Measurements from ENCODE around the gene PLEKHM1.
"Not testable (repeated sequence)": the region's sequence is repeated elsewhere in the genome, so short reads cannot be mapped to it uniquely, and the experiment has no call there.

PLEKHM1 gene

DNA sequence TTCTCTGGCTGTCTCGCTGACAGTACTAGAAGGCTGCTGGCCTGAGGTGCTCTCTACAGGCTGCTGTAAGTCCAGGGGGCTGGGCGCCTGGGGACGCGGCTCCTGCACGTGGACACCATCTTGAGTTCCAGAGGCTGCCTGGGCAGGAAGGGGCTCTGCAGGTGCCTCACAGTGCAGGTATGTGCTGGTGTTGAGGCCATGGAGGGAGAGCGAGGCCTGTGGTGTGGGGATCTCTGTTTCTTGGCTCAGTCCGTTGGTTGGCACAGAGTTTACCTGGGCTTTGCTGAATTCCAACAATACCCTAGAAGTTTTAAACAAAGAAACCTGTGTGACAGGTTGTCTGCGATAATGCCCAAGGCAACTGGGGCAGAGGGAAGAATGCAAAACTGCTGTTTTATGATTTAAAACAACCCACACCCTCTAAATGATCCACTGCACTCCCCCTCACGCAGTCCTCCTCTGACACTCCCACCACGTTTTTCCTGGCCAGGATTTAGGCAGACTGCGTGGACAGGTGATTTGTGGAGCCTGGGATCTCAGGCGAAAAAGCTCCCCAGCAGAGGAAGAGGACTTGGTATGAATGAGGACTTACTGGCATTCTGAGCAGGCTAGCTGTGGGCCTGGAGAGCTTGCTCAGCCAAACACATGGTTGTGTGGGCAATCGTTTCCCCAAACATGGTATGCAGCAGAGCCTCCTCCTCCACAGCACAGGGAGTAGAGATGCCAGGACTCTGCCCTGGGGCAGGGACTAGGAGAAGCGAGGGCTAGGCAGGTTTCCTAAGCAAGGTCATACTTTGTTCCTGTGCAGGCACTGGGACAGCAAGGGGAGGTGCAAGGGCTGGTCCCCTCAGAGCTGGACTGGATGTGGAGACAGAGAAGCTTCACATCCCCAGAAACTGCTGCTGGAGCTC, 22.0 kb downstream of the PLEKHM1 start:
- H3K4me3 ChIP-seq (ENCODE audit: low read depth, low read length); DNase-seq (ENCODE audit: low read depth): not testable (repeated sequence)

GRCh38 chr17:45461524-45462327, 28.8 kb downstream of the PLEKHM1 start:
- H3K4me3 ChIP-seq (ENCODE audit: low read depth, low read length); DNase-seq (ENCODE audit: low read depth): not testable (repeated sequence)

GRCh38 chr17:45460422-45460821, 30.1 kb downstream of the PLEKHM1 start:
- not testable (repeated sequence) for H3K4me3 ChIP-seq (ENCODE audit: low read depth, low read length); DNase-seq (ENCODE audit: low read depth)

DNA sequence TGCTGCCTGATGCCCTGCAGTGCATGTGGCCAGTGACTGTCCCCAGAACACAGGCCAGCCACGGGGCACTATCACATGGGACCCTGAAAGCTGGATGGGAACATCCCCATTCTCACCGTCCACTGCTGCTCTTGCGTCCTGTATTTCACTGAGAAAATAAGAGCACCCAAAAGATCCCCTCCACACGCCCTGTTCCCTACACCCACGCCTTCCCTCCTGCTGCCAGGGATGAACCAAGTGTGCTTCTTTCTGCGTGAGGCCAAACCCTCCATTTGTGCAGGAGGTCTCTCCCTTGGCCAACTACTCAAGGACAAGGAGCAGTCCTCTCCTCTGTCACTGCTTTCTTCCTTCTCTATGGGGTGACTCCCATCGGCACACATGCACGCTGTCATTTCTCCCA, 36.2 kb downstream of the PLEKHM1 start:
- DNase-seq (ENCODE audit: low read depth): not testable (repeated sequence)

DNA sequence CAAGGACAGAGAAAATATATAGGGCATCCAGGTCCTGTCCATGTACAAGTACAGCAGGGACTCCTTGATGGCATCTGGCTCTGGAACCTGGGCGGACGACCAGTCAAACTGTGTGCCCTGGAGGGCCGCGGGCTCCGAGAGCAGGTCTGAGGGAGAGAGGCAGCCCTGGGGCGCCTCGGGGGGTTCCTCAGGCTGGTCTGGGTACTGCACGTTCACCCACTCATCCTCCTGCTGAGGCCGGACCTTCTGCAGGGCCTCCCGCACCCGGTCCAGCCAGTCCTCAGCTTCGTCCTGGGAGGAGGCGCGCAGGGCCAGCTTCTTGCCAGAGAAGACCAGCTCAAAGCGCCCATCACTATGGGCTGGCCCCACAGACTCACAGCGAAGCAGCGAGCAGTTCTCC, 36.8 kb downstream of the PLEKHM1 start:
- DNase-seq (ENCODE audit: low read depth); H3K4me3 ChIP-seq (ENCODE audit: low read depth, low read length): not testable (repeated sequence)
- TF ChIP-seq CTCF (IDR thresholded peaks at IDR 0.05; ENCODE audit: low read depth, low read length, missing control alignments): peak; percentile 17

More for the DNA sequence above, 36.2 kb downstream of the PLEKHM1 start:
- not testable (repeated sequence) for H3K4me3 ChIP-seq (ENCODE audit: low read depth, low read length)

- DNase-seq (ENCODE audit: low read depth); H3K4me3 ChIP-seq (ENCODE audit: low read depth, low read length): not testable (repeated sequence)
Observed at GRCh38 chr17:45453225-45453534, 37.3 kb downstream of the PLEKHM1 start.

GRCh38 chr17:45452329-45453224, 37.9 kb downstream of the PLEKHM1 start:
- DNase-seq (ENCODE audit: low read depth); H3K4me3 ChIP-seq (ENCODE audit: low read depth, low read length): not testable (repeated sequence)

- H3K4me3 ChIP-seq (ENCODE audit: low read depth, low read length); DNase-seq (ENCODE audit: low read depth): not testable (repeated sequence)
Observed at GRCh38 chr17:45451660-45452059, 38.9 kb downstream of the PLEKHM1 start.

DNA sequence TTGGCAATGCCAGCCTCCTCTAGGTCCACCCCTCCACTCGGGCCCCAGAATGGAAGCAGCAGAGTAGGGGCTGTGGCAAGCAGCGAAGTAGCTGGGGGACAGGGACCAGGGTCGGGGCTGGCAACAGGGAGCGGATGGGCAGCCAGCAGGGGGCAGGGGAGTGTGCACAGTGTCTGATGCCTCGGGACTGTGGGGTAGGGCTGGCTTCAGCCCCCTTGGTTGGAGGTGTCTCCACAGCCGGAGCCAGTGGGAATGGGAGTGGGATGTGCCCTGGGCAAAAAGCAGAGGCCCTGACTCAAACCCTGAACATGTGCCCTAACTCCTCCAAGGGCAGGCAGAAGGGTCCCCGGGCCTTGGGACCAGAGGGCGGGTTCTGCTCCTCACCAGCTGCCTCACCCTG, 39.4 kb downstream of the PLEKHM1 start:
- H3K4me3 ChIP-seq (ENCODE audit: low read depth, low read length): no peak overlapping the region
- DNase-seq (ENCODE audit: low read depth): no peak
- TF ChIP-seq CTCF (IDR thresholded peaks at IDR 0.05; ENCODE audit: low read depth, low read length, missing control alignments): peak; percentile 31

DNA sequence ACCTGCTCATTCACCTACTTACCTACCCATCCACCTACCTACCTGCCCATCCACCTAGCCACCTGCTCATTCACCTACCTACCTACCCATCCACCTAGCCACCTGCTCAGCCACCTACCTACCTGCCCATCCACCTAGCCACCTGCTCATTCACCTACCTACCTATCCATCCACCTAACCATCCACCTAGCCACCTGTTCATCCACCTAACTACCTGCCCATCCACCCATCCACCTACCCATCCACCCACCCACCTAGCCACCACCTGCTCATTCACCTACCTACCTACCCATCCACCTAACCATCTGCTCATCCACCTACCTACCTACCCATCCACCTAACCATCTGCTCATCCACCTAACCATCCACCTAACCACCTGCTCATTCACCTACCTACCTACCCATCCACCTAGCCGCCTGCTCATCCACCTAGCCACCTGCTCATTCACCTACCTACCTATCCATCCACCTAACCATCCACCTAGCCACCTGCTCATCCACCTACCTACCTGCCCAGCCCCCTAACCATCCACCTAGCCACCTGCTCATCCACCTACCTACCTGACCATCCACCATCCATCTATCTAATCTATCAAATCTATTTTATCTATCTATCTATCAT, 40.7 kb downstream of the PLEKHM1 start:
- not testable (repeated sequence) for H3K4me3 ChIP-seq (ENCODE audit: low read depth, low read length); DNase-seq (ENCODE audit: low read depth)

DNA sequence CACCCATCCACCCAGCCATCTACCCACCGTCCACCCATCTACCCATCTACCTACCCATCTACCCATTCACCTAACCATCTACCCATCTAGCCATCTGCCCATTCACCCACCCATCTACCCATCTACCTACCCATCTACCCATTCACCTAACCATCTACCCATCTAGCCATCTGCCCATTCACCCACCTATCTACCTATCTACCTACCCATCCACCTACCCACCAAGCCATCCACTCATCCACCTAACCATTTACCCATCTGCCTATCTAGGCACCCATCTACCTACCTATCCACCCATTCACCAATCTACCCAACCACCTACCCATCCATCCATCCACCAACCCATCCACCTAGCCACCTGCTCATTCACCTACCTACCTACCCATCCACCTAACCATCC, 41.3 kb downstream of the PLEKHM1 start:
- not testable (repeated sequence) for H3K4me3 ChIP-seq (ENCODE audit: low read depth, low read length); DNase-seq (ENCODE audit: low read depth)

- H3K4me3 ChIP-seq (ENCODE audit: low read depth, low read length); DNase-seq (ENCODE audit: low read depth): not testable (repeated sequence)
Observed at GRCh38 chr17:45448483-45448882, 42.0 kb downstream of the PLEKHM1 start.

DNA sequence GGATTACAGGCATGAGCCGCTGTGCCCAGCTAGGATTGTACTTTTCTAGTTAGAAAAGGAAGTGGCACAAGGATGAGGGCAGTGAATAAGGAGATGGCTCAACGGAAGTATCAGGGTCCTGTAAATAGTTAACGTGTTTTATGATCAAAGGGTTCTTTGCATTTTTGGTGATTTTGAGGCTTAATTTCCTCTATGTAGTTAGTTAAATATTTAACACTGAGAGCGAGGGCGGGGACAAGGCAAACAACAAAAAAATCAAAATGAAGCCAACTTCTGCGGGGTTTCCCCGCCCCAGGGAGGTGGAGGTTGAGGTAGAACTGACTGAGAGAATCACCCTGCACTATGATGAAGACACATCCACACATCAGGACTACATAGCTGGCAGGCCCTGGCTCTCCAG, 42.5 kb downstream of the PLEKHM1 start:
- not testable (repeated sequence) for DNase-seq (ENCODE audit: low read depth)

DNA sequence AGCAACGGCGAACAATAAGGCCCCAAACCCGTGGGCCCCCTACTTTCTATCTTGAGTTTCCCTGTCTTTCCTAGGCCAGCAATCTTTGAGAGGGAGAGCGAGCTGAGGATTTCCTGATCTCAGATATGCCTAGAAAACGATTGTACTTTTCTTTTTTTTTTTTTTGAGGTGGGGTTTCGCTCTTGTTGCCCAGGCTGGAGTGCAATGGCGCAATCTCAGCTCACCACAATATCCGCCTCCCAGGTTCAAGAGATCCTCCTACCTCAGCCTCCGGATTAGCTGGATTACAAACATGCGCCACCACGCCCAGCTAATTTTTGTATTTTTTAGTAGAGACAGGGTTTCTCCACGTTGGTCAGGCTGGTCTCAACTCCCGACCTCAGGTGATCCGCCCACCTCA, 42.9 kb downstream of the PLEKHM1 start:
- DNase-seq (ENCODE audit: low read depth): not testable (repeated sequence)

More for the DNA sequence above, 42.5 kb downstream of the PLEKHM1 start:
- H3K4me3 ChIP-seq (ENCODE audit: low read depth, low read length): not testable (repeated sequence)

DNA sequence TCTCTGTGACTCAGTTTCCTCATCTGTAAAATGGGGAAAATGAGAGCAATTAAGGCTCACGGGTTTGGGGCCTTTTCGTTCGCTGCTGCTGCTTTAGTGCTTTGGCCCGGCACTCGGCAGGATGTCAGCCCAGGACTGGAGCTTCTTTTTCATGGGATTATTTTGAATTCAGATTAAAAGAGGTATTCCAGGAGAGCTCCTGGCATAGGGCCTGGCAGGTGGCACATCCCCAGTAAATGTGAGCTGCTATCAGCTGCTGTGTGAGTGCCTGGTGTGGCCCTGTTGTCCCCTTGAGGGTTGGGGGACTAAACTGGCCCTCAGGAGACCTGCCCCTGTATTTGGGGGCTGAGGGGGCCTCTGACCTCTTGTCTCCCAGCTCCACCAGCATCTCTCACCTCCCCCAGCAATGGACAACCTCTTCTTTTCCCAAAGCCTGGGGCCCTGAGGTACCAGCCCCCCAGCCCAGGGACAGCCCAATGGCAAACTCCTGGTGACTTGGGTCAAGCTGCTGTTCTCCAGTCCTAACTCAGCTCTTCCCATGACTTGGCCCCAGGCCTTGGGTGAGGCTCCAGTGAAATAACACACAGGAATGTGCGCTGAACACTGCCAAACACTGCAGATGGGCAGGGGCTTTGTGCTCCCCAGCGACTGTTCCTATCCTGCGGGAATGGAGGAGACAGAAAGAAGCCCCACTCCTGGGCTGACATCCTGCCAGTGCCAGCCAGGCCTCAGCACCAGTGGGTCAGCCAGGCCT, 43.5 kb downstream of the PLEKHM1 start:
- DNase-seq (ENCODE audit: low read depth): not testable (repeated sequence)

More for the DNA sequence above, 42.9 kb downstream of the PLEKHM1 start:
- not testable (repeated sequence) for H3K4me3 ChIP-seq (ENCODE audit: low read depth, low read length)

More for the DNA sequence above, 43.5 kb downstream of the PLEKHM1 start:
- H3K4me3 ChIP-seq (ENCODE audit: low read depth, low read length): not testable (repeated sequence)
